ENCODE data around the gene FLAD1.

The FLAD1 gene

GRCh38 chr1:154943649-154944400, 39.3 kb upstream of the FLAD1 start:
- Histone ChIP-seq H3K18ac (ENCODE audit: low read length) (no peak overlapping the region), H3K27me3 (ENCODE audit: insufficient read depth, low read length, poor library complexity) (no peaks in the 10 kb centered on the region), H3K4me1 (ENCODE audit: control insufficient read depth, low read depth, low read length) (peaks cover 6% of the 10 kb centered on the region), H3K9ac (ENCODE audit: low read length) (no peak overlapping the region), H3K79me2 (ENCODE audit: control insufficient read depth, insufficient read depth, low read length) (no peaks in the 10 kb centered on the region), H3K56ac (ENCODE audit: low read length) (no peak overlapping the region), H4K8ac (ENCODE audit: low read depth, low read length) (no peak overlapping the region), H3K27ac (ENCODE audit: low read depth, low read length) (no peak overlapping the region), H3K79me1 (ENCODE audit: low read length) (no peaks in the 10 kb centered on the region), H3K36me3 (ENCODE audit: control insufficient read depth, insufficient read depth, low read length) (no peaks in the 10 kb centered on the region), H3K23ac (ENCODE audit: low read length) (no peak overlapping the region), H3K4me3 (ENCODE audit: low read length) (no peak overlapping the region), H3K4me2 (ENCODE audit: low read length) (no peak overlapping the region), H4K5ac (ENCODE audit: low read length) (no peak overlapping the region), H2BK5ac (ENCODE audit: low read length) (no peak overlapping the region), H3K4ac (ENCODE audit: low read depth, low read length) (no peak overlapping the region), H2BK120ac (ENCODE audit: low read depth, low read length) (no peak overlapping the region), H2AK5ac (ENCODE audit: low read length) (no peak overlapping the region), H2BK15ac (replicated peaks; ENCODE audit: low read depth) (no peak overlapping the region)
- DNase-seq = peak; percentile 61
- WGBS (ENCODE audit: extremely low coverage, insufficient coverage, low lambda C conversion rate) = no CpG with 5 or more reads among the region's 6 CpGs

- no peaks in the 10 kb centered on the region for H3K27me3 ChIP-seq (ENCODE audit: insufficient read depth, low read length, poor library complexity)
These were observed 38.6 kb upstream of the FLAD1 start for GRCh38 chr1:154944401-154945159.

GRCh38 chr1:154945160-154945961, 37.8 kb upstream of the FLAD1 start:
- Histone ChIP-seq H3K23ac (ENCODE audit: low read length) (no peak overlapping the region), H3K36me3 (ENCODE audit: control insufficient read depth, insufficient read depth, low read length) (no peaks in the 10 kb centered on the region), H3K56ac (ENCODE audit: low read length) (no peak overlapping the region), H2BK120ac (ENCODE audit: low read depth, low read length) (no peak overlapping the region), H3K4me3 (ENCODE audit: low read length) (no peak overlapping the region), H2BK5ac (ENCODE audit: low read length) (no peak overlapping the region), H3K18ac (ENCODE audit: low read length) (no peak overlapping the region), H3K4me1 (ENCODE audit: control insufficient read depth, low read depth, low read length) (peaks cover 2% of the 10 kb centered on the region), H3K4ac (ENCODE audit: low read depth, low read length) (no peak overlapping the region), H2AK5ac (ENCODE audit: low read length) (no peak overlapping the region), H3K79me1 (ENCODE audit: low read length) (no peaks in the 10 kb centered on the region), H3K4me2 (ENCODE audit: low read length) (no peak overlapping the region), H4K8ac (ENCODE audit: low read depth, low read length) (no peak overlapping the region), H2BK15ac (replicated peaks; ENCODE audit: low read depth) (no peak overlapping the region), H3K27me3 (ENCODE audit: insufficient read depth, low read length, poor library complexity) (no peaks in the 10 kb centered on the region), H3K9ac (ENCODE audit: low read length) (no peak overlapping the region), H4K5ac (ENCODE audit: low read length) (no peak overlapping the region), H3K79me2 (ENCODE audit: control insufficient read depth, insufficient read depth, low read length) (no peaks in the 10 kb centered on the region), H3K27ac (ENCODE audit: low read depth, low read length) (no peak overlapping the region)
- WGBS (ENCODE audit: extremely low coverage, insufficient coverage, low lambda C conversion rate) = no CpG with 5 or more reads among the region's 15 CpGs
- DNase-seq = no peak

More at GRCh38 chr1:154944401-154945159, 38.6 kb upstream of the FLAD1 start:
- Histone ChIP-seq H3K36me3 (ENCODE audit: control insufficient read depth, insufficient read depth, low read length) (no peaks in the 10 kb centered on the region), H3K79me1 (ENCODE audit: low read length) (no peaks in the 10 kb centered on the region), H3K23ac (ENCODE audit: low read length) (no peak overlapping the region), H2BK5ac (ENCODE audit: low read length) (no peak overlapping the region), H3K18ac (ENCODE audit: low read length) (no peak overlapping the region), H2BK15ac (replicated peaks; ENCODE audit: low read depth) (no peak overlapping the region), H3K79me2 (ENCODE audit: control insufficient read depth, insufficient read depth, low read length) (no peaks in the 10 kb centered on the region), H2BK120ac (ENCODE audit: low read depth, low read length) (no peak overlapping the region), H3K4ac (ENCODE audit: low read depth, low read length) (no peak overlapping the region), H3K9ac (ENCODE audit: low read length) (no peak overlapping the region), H4K5ac (ENCODE audit: low read length) (no peak overlapping the region), H3K4me2 (ENCODE audit: low read length) (no peak overlapping the region), H3K4me1 (ENCODE audit: control insufficient read depth, low read depth, low read length) (peaks cover 6% of the 10 kb centered on the region), H3K4me3 (ENCODE audit: low read length) (no peak overlapping the region), H4K8ac (ENCODE audit: low read depth, low read length) (no peak overlapping the region), H3K27ac (ENCODE audit: low read depth, low read length) (no peak overlapping the region), H3K56ac (ENCODE audit: low read length) (no peak overlapping the region), H2AK5ac (ENCODE audit: low read length) (no peak overlapping the region)
- DNase-seq = no peak
- no CpG with 5 or more reads among the region's 9 CpGs for WGBS (ENCODE audit: extremely low coverage, insufficient coverage, low lambda C conversion rate)

GRCh38 chr1:154945962-154946850, 36.9 kb upstream of the FLAD1 start:
- H4K8ac ChIP-seq (ENCODE audit: low read depth, low read length) = no peak overlapping the region
- H2BK120ac ChIP-seq (ENCODE audit: low read depth, low read length) = no peak overlapping the region
- no peak overlapping the region for H3K4ac ChIP-seq (ENCODE audit: low read depth, low read length)
- WGBS (ENCODE audit: extremely low coverage, insufficient coverage, low lambda C conversion rate) = no CpG with 5 or more reads among the region's 17 CpGs
- no peak overlapping the region for H2AK5ac ChIP-seq (ENCODE audit: low read length)
- no peak overlapping the region for H2BK15ac ChIP-seq (replicated peaks; ENCODE audit: low read depth)
- no peak overlapping the region for H3K4me2 ChIP-seq (ENCODE audit: low read length)
- DNase-seq = no peak
- no peaks in the 10 kb centered on the region for H3K36me3 ChIP-seq (ENCODE audit: control insufficient read depth, insufficient read depth, low read length)
- peaks cover 2% of the 10 kb centered on the region for H3K4me1 ChIP-seq (ENCODE audit: control insufficient read depth, low read depth, low read length)
- H3K9ac ChIP-seq (ENCODE audit: low read length) = no peak overlapping the region
- no peaks in the 10 kb centered on the region for H3K27me3 ChIP-seq (ENCODE audit: insufficient read depth, low read length, poor library complexity)
- no peak overlapping the region for H3K18ac ChIP-seq (ENCODE audit: low read length)
- no peak overlapping the region for H2BK5ac ChIP-seq (ENCODE audit: low read length)
- no peak overlapping the region for H3K27ac ChIP-seq (ENCODE audit: low read depth, low read length)
- no peak overlapping the region for H3K4me3 ChIP-seq (ENCODE audit: low read length)
- no peak overlapping the region for H3K56ac ChIP-seq (ENCODE audit: low read length)
- no peaks in the 10 kb centered on the region for H3K79me2 ChIP-seq (ENCODE audit: control insufficient read depth, insufficient read depth, low read length)
- H4K5ac ChIP-seq (ENCODE audit: low read length) = no peak overlapping the region
- no peaks in the 10 kb centered on the region for H3K79me1 ChIP-seq (ENCODE audit: low read length)
- H3K23ac ChIP-seq (ENCODE audit: low read length) = no peak overlapping the region

GRCh38 chr1:154948079-154948478, 35.1 kb upstream of the FLAD1 start:
- no peak overlapping the region for H3K4me3 ChIP-seq (ENCODE audit: low read length)
- no peaks in the 10 kb centered on the region for H3K79me1 ChIP-seq (ENCODE audit: low read length)
- WGBS (ENCODE audit: extremely low coverage, insufficient coverage, low lambda C conversion rate) = no CpG with 5 or more reads among the region's 11 CpGs
- H3K4ac ChIP-seq (ENCODE audit: low read depth, low read length) = no peak overlapping the region
- H3K23ac ChIP-seq (ENCODE audit: low read length) = no peak overlapping the region
- H2BK120ac ChIP-seq (ENCODE audit: low read depth, low read length) = no peak overlapping the region
- no peak overlapping the region for H3K18ac ChIP-seq (ENCODE audit: low read length)
- no peaks in the 10 kb centered on the region for H3K27me3 ChIP-seq (ENCODE audit: insufficient read depth, low read length, poor library complexity)
- H2BK5ac ChIP-seq (ENCODE audit: low read length) = no peak overlapping the region
- no peak overlapping the region for H3K56ac ChIP-seq (ENCODE audit: low read length)
- no peak overlapping the region for H2BK15ac ChIP-seq (replicated peaks; ENCODE audit: low read depth)
- no peak overlapping the region for H3K4me2 ChIP-seq (ENCODE audit: low read length)
- H3K36me3 ChIP-seq (ENCODE audit: control insufficient read depth, insufficient read depth, low read length) = no peaks in the 10 kb centered on the region
- no peak overlapping the region for H4K8ac ChIP-seq (ENCODE audit: low read depth, low read length)
- no peak for DNase-seq
- no peaks in the 10 kb centered on the region for H3K79me2 ChIP-seq (ENCODE audit: control insufficient read depth, insufficient read depth, low read length)
- H3K4me1 ChIP-seq (ENCODE audit: control insufficient read depth, low read depth, low read length) = peaks cover 2% of the 10 kb centered on the region
- H3K9ac ChIP-seq (ENCODE audit: low read length) = no peak overlapping the region
- no peak overlapping the region for H2AK5ac ChIP-seq (ENCODE audit: low read length)
- H3K27ac ChIP-seq (ENCODE audit: low read depth, low read length) = no peak overlapping the region
- no peak overlapping the region for H4K5ac ChIP-seq (ENCODE audit: low read length)
